ENCODE measurements around the gene PARD3B. TPM values are rescaled to one million over a fixed set of nuclear protein-coding genes. Genes with fewer than 3 reads are reported as not detected.
A peak's percentile ranks its signal among the peaks of the same experiment; 100 is the strongest.

PARD3B gene
- total and polyA plus RNA-seq, 2 of the 13 experiments (the other 11 are each of a cell fraction or from before 2014, with no cell fraction given), result 0.71 to 2.3 TPM

GRCh38 chr2:204898928-204899640 lies 353.8 kb downstream of the PARD3B start (continued):
- TF ChIP-seq TRAFD1 (CRISPR knock-in tag; IDR thresholded peaks at IDR 0.05; ENCODE audit: borderline replicate concordance), result no peak
- no peak for TF ChIP-seq MTF1 (CRISPR knock-in tag; IDR thresholded peaks at IDR 0.05)
- TF ChIP-seq MTERF4 (CRISPR knock-in tag; IDR thresholded peaks at IDR 0.05), result no peak
- peak; percentile 70; the same call in 1 of the 2 replicates for TF ChIP-seq CEBPB (IDR thresholded peaks at IDR 0.05; ENCODE audit: borderline replicate concordance, low read depth, low read length)
- TF ChIP-seq TP53 (CRISPR knock-in tag; conservative IDR thresholded peaks at IDR 0.05), result no peak
- TF ChIP-seq DNMT1 (CRISPR knock-in tag; IDR thresholded peaks at IDR 0.05), result no peak
- TF ChIP-seq SUZ12 (IDR thresholded peaks at IDR 0.05; ENCODE audit: low read depth, low read length), result no peak
- no peak for TF ChIP-seq KLF15 (CRISPR knock-in tag; IDR thresholded peaks at IDR 0.05; ENCODE audit: borderline replicate concordance)
- TF ChIP-seq HNRNPK (IDR thresholded peaks at IDR 0.05; ENCODE audit: low read depth, low read length, poor library complexity, severe bottlenecking), result peak; percentile 75
- no peak for TF ChIP-seq IRX3 (CRISPR knock-in tag; IDR thresholded peaks at IDR 0.05; ENCODE audit: borderline replicate concordance, low read depth)

- Histone ChIP-seq H3K4me3 (replicated peaks in 1 of 3; ENCODE audit: insufficient read depth in 1 of 3, low read depth in 2 of 3, low read length in 3 of 3) (no peak overlapping the region), H4K20me1 (ENCODE audit: insufficient read depth, low read length) (no peaks in the 10 kb centered on the region), H3K79me2 (ENCODE audit: insufficient read depth, low read length) (no peaks in the 10 kb centered on the region), H3K36me3 (replicated peaks in 1 of 2; ENCODE audit: control insufficient read depth in 1 of 2, insufficient read depth in 2 of 2, low read length in 2 of 2) (no peaks in the 10 kb centered on the region), H3K9ac (ENCODE audit: insufficient read depth, low read depth, low read length) (no peak overlapping the region), H3K4me2 (ENCODE audit: low read depth, low read length) (no peak overlapping the region), H3K27ac (ENCODE audit: extremely low read length, insufficient read depth, low read length) (no peak overlapping the region), H2AFZ (ENCODE audit: low read length) (no peak overlapping the region), H3K9me3 (ENCODE audit: low read length) (peaks cover 37% of the 10 kb centered on the region), H3K4me1 (ENCODE audit: insufficient read depth, low read length) (peaks cover 16% of the 10 kb centered on the region), H3K27me3 (ENCODE audit: control insufficient read depth in 1 of 2, insufficient read depth in 2 of 2, low read length in 2 of 2) (no peaks in the 10 kb centered on the region)
- no TSS peak for BruUV-seq (replicated peaks)
- DNase-seq (ENCODE audit: low spot score) (no peak), FAIRE-seq (no peak), ATAC-seq (no peak)
- intact Hi-C loops (cut with micrococcal nuclease; ENCODE audit: unreplicated experiment) (no loop called here), in situ Hi-C loops (cut with HindIII; ENCODE audit: extremely low pct_ligation_motif_present, low pct_unique_long_range_greater_than_20kb) (no loop called here)
- 14% methylated on average over 2 of the region's 2 CpGs for WGBS (ENCODE audit: low lambda C conversion rate)
- ChIA-PET POLR2A (no interaction called here), CTCF (ENCODE audit: low intra/inter-chr PET ratio, low total read pairs) (no interaction called here)
- TF ChIP-seq ZNF556 (CRISPR knock-in tag; IDR thresholded peaks at IDR 0.05; ENCODE audit: borderline replicate concordance), result no peak
- no peak for TF ChIP-seq ZNF407 (CRISPR knock-in tag; IDR thresholded peaks at IDR 0.05; ENCODE audit: not compliant biosample characterization)
Measured at GRCh38 chr2:204899983-204900382, 354.7 kb downstream of the PARD3B start.

Data from HepG2 (cell line).